Upper lobe of right lung (tissue), 1 donor: ENCODE measurements around the gene ALDH7A1. TPM values are rescaled to one million over a fixed set of nuclear protein-coding genes. Genes with fewer than 3 reads are reported as not detected.
"Not testable (repeated sequence)": the region's sequence is repeated elsewhere in the genome, so short reads cannot be mapped to it uniquely, and the experiment has no call there.

Experiments
- ATAC-seq: fragments of 200-7000 bp; cut with Tn5 transposase; one replicate; pipeline ENCODE4 v1.9.1; 2020; ENCODE audit warnings: mild to moderate bottlenecking, moderate library complexity
- DNase-seq: peaks from one replicate; pipeline ENCODE4 v3.0.0-alpha.2; 2020
- H3K27ac ChIP-seq: fragments of 200-600 bp; one replicate; pipeline ENCODE4 v1.8.0; 2022
- H3K27me3 ChIP-seq: fragments of 200-600 bp; one replicate; pipeline ENCODE4 v1.8.0; 2022; ENCODE audit warnings: mild to moderate bottlenecking
- H3K36me3 ChIP-seq: fragments of 200-600 bp; one replicate; pipeline ENCODE4 v1.8.0; 2022
- H3K4me1 ChIP-seq: fragments of 200-600 bp; one replicate; pipeline ENCODE4 v1.8.0; 2022
- H3K4me3 ChIP-seq: fragments of 200-600 bp; one replicate; pipeline ENCODE4 v1.8.0; 2022; ENCODE audit warnings: mild to moderate bottlenecking
- H3K9me3 ChIP-seq: fragments of 200-600 bp; one replicate; pipeline ENCODE4 v1.8.0; 2022
- intact Hi-C: fragments of 100-400 bp; cut with DNase I; formaldehyde crosslinking; loops from one replicate; pipeline ENCODE4 v1.11.0; 2022
- total RNA-seq: library from RNA; stranded (reverse); fragmentation: NEBNext Ultra II Directional; extraction: Animal tissue kit (Norgen Biotek cat#: 25700); gene quantifications from one replicate; pipeline ENCODE4 v1.2.1, GENCODE V29; 2021
- TF ChIP-seq, protein P1 (sequence below): fragments of 200-600 bp; IDR thresholded peaks from one replicate; pipeline ENCODE4 v1.8.0; 2022; ENCODE audit warnings: antibody characterized with exemption
- donor health status: DM: no; HTN: yes; CAD: no; lungs with severe emphysema.

ALDH7A1 gene
- total RNA-seq, 1 donor from 2014 or later = 26.1 TPM

DNA sequence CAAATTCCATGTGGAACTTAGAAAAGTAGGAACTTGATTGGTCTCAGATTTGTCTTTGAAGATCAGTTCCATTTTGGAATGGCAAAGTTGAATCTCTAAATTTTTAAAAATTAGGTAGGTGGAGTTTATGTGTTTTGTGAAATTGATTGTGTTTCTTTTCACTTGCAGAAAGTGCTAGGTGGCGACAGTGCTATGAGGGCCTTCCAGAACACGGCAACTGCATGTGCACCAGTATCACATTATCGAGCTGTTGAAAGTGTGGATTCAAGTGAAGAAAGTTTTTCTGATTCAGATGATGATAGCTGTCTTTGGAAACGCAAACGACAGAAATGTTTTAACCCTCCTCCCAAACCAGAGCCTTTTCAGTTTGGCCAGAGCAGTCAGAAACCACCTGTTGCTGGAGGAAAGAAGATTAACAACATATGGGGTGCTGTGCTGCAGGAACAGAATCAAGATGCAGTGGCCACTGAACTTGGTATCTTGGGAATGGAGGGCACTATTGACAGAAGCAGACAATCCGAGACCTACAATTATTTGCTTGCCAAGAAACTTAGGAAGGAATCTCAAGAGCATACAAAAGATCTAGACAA, 8.5 kb upstream of the ALDH7A1 start:
- intact Hi-C loops = no loop called here

DNA sequence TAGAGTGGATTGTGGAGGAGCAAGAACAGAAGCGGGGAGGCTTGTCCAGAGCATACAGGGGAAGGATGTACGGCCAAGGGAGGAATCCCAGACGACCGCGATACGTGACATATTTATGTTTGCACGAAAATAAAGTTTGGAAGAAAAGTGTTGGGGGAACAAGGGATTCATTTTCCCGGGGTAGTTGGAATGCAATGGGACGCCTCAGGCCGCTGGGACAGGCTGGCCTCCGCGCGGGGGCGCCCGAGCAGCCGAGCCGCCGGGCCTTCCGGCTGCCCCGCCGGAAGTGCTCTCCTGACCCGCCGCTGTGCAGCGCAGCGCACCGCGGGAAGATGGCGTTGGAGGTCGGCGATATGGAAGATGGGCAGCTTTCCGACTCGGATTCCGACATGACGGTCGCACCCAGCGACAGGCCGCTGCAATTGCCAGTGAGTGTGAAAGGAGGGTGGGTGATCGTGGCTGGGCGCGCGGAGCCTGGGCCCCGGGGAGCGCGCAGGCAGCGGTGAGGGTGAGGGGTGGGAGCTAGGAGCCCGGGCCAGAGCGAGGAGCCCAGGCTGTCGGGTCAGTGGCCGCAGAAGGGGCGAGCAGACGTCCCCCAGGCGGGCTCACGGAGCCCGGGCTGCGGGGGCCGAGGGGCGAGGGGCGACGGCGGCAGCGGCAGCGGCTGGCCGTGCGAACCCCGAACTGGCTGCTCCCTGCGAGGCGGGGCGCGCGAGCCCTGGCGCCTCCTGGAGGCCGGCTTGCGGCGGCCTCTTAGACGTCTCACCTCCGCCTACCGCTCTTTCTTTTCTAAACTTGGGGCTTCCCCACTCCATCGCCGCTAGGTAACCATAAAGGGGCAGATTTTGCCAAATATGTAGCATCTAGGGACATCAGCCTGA, 5.9 kb upstream of the ALDH7A1 start, which contains the start of gene PHAX:
Gene PHAX, plus strand, starts transcription at position 317 of the 881 bp plus-strand sequence. Its CDS starts 16 bp downstream, at position 333.
- ATAC-seq (peak; percentile 99), DNase-seq (peak; percentile 90)
- H3K27ac ChIP-seq = peak within 1 kb of the TSS; percentile 90
- no peaks in the 10 kb centered on the region for H3K27me3 ChIP-seq
- intact Hi-C loops = no loop called here
- no peaks in the 10 kb centered on the region for H3K9me3 ChIP-seq
- H3K4me3 ChIP-seq = peak within 1 kb of the TSS; percentile 99
- TF ChIP-seq, protein P1, sequence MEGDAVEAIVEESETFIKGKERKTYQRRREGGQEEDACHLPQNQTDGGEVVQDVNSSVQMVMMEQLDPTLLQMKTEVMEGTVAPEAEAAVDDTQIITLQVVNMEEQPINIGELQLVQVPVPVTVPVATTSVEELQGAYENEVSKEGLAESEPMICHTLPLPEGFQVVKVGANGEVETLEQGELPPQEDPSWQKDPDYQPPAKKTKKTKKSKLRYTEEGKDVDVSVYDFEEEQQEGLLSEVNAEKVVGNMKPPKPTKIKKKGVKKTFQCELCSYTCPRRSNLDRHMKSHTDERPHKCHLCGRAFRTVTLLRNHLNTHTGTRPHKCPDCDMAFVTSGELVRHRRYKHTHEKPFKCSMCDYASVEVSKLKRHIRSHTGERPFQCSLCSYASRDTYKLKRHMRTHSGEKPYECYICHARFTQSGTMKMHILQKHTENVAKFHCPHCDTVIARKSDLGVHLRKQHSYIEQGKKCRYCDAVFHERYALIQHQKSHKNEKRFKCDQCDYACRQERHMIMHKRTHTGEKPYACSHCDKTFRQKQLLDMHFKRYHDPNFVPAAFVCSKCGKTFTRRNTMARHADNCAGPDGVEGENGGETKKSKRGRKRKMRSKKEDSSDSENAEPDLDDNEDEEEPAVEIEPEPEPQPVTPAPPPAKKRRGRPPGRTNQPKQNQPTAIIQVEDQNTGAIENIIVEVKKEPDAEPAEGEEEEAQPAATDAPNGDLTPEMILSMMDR = peak; percentile 76
- peaks cover 26% of the 10 kb centered on the region for H3K4me1 ChIP-seq
- peaks cover 24% of the 10 kb centered on the region for H3K36me3 ChIP-seq

More for the DNA sequence above, 8.5 kb upstream of the ALDH7A1 start:
- Histone ChIP-seq H3K4me1 (peaks cover 33% of the 10 kb centered on the region), H3K27me3 (no peaks in the 10 kb centered on the region), H3K4me3 (no peak overlapping the region), H3K9me3 (no peaks in the 10 kb centered on the region), H3K27ac (no peak overlapping the region), H3K36me3 (peaks cover 47% of the 10 kb centered on the region)
- TF ChIP-seq, protein P1 = no peak
- DNase-seq = no peak
- ATAC-seq = no peak

DNA sequence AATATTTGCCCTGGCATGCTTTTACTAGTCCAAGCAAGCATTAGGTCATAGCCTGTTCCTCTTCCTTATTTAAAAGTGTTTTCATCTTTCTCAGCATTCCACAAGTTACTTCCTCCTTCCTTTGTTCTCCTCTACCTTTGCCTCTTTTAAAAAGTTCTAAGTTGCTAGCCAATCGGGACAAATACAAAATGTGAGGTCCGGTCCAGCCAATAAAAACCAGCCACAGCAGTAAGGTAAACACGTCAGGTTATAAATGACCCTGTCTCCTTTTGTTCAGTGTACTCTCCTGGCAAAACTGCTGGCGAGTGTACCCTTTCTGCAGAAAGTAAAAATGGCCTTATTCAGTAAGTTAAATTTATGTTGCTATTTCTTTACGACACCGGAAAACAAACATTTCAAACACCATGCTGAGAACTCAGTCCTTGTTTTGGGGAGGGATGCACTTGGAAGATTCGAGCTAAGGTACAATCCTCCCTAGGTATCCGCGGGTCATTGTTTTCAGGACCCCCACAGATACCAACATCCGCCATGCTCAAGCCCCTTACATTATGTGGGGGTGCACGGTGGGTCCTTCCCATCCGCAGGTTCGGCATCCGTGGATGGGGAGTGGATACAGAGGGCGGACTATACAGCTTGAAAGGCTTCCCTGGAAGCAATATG, 5.1 kb upstream of the ALDH7A1 start:
- peak overlapping the region; percentile 99 for H3K4me3 ChIP-seq
- peaks cover 19% of the 10 kb centered on the region for H3K4me1 ChIP-seq
- H3K27me3 ChIP-seq, H3K9me3 ChIP-seq, DNase-seq, ATAC-seq: not testable (repeated sequence)
- peak overlapping the region; percentile 90 for H3K27ac ChIP-seq
- peaks cover 16% of the 10 kb centered on the region for H3K36me3 ChIP-seq
- intact Hi-C loops = loop anchor here (5.0 kb wide), 1 partner anchor 258 kb away; no protein-coding TSS in a partner anchor

GRCh38 chr5:126599499-126599898, 4.5 kb upstream of the ALDH7A1 start:
- Histone ChIP-seq H3K27ac (no peak overlapping the region), H3K9me3 (no peaks in the 10 kb centered on the region), H3K27me3 (no peaks in the 10 kb centered on the region), H3K4me1 (peaks cover 18% of the 10 kb centered on the region), H3K36me3 (peaks cover 12% of the 10 kb centered on the region), H3K4me3 (no peak overlapping the region)
- TF ChIP-seq, protein P1 = no peak
- intact Hi-C loops = loop anchor here (5.0 kb wide), 1 partner anchor 257 kb away; no protein-coding TSS in a partner anchor
- DNase-seq = no peak
- ATAC-seq = no peak

GRCh38 chr5:126597156-126597555, 2.1 kb upstream of the ALDH7A1 start:
- H3K27me3 ChIP-seq = no peaks in the 10 kb centered on the region
- DNase-seq (no peak), ATAC-seq (no peak)
- H3K4me1 ChIP-seq = peaks cover 23% of the 10 kb centered on the region
- H3K36me3 ChIP-seq = no peaks in the 10 kb centered on the region
- intact Hi-C loops = loop anchor here (5.0 kb wide), 1 partner anchor 255 kb away; no protein-coding TSS in a partner anchor
- no peak overlapping the region for H3K27ac ChIP-seq
- no peaks in the 10 kb centered on the region for H3K9me3 ChIP-seq
- H3K4me3 ChIP-seq = no peak overlapping the region
- TF ChIP-seq, protein P1 = no peak
